ENCODE results near the gene RIPOR2. TPM values are rescaled to one million over a fixed set of nuclear protein-coding genes. Genes with fewer than 3 reads are reported as not detected.
A peak's percentile ranks its signal among the peaks of the same experiment; 100 is the strongest.

RIPOR2 gene
- total RNA-seq, 1 donor from 2014 or later = 9.9 TPM

DNA sequence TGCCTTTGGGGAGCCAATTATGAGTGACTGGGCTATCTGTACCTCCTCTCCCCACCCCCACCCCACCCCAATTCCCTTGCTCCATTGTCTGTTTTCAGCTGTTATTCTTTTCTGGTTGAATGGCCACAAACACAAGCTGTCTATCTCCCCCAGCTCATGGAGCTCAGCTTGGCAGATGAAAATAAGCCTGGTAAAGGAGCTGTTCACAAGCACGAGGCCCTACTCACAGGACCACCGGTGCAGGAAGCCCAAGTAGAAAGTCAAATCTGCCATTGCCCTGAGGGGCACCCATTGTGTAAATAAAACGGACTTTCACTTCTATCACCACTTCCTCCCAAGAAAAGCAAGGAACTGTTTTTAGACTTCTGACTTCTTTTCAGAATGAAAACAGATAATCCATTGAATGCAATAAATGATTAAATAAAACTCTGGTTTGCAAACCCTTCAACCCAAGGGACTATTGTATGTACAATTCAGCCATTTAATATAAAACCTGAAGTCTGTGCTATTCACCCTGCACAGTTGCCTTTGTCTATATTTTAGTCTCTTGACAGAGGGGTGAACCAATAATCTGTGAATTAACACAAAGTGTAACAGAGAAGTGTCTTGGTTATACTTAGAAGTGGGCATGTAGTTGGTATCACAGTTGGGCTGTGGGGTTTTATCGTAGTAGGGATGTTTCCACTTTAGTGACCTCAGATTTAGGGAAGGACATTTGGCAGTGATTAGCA is 27.7 kb downstream of the RIPOR2 start:
- peak overlapping the region in 1 of 3 donors; percentile 98 for H3K9ac ChIP-seq (ENCODE audit: low read depth in 1 of 3, low read length in 3 of 3)
- no peaks in the 10 kb centered on the region for H3K27me3 ChIP-seq (ENCODE audit: control insufficient read depth in 3 of 3, insufficient read depth in 3 of 3, low read length in 3 of 3)
- H3K9me3 ChIP-seq (ENCODE audit: control insufficient read depth in 3 of 3, low read length in 3 of 3) = peaks cover 0 to 2% (median 0%) of the 10 kb centered on the region in 3 donors
- H3K4me1 ChIP-seq (ENCODE audit: control insufficient read depth in 3 of 3, insufficient read depth in 3 of 3, low read length in 3 of 3) = peaks cover 47 to 74% (median 60%) of the 10 kb centered on the region in 3 donors
- peak overlapping the region in 1 of 3 donors; percentile 22 for H3K4me3 ChIP-seq (ENCODE audit: low read length in 3 of 3)
- no peaks in the 10 kb centered on the region for H3K36me3 ChIP-seq (ENCODE audit: control insufficient read depth in 3 of 3, insufficient read depth in 3 of 3, low read length in 3 of 3)
- H3K27ac ChIP-seq (ENCODE audit: low read depth, low read length) = peak overlapping the region; percentile 87

DNA sequence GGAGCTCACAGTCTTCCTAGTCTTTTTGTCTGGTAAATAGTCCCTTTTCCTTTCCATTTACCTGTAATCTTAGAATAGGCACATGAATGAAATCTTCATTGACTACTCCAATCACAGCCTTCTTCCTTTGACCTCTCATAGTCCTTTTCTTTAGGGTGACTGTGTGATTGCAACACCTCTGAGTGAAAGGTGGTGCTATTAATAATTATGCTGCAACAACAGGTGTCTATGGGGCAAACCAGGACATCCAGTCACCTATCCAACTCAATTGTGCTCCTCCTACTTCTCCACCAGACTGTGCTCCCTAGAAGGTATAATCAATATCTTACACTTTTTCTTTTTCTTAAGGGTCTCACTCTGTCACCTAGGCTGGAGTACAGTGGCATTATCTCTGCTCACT is 29.4 kb downstream of the RIPOR2 start:
- Histone ChIP-seq H3K4me3 (ENCODE audit: low read length in 3 of 3) (peak overlapping the region in 2 of 3 donors; percentile 9 to 13), H3K27ac (ENCODE audit: low read depth, low read length) (peak overlapping the region; percentile 87), H3K9me3 (ENCODE audit: control insufficient read depth in 3 of 3, low read length in 3 of 3) (peaks cover 0 to 2% (median 0%) of the 10 kb centered on the region in 3 donors), H3K9ac (ENCODE audit: low read depth in 1 of 3, low read length in 3 of 3) (no peak overlapping the region), H3K27me3 (ENCODE audit: control insufficient read depth in 3 of 3, insufficient read depth in 3 of 3, low read length in 3 of 3) (no peaks in the 10 kb centered on the region), H3K36me3 (ENCODE audit: control insufficient read depth in 3 of 3, insufficient read depth in 3 of 3, low read length in 3 of 3) (no peaks in the 10 kb centered on the region), H3K4me1 (ENCODE audit: control insufficient read depth in 3 of 3, insufficient read depth in 3 of 3, low read length in 3 of 3) (peaks cover 46 to 78% (median 69%) of the 10 kb centered on the region in 3 donors)

DNA sequence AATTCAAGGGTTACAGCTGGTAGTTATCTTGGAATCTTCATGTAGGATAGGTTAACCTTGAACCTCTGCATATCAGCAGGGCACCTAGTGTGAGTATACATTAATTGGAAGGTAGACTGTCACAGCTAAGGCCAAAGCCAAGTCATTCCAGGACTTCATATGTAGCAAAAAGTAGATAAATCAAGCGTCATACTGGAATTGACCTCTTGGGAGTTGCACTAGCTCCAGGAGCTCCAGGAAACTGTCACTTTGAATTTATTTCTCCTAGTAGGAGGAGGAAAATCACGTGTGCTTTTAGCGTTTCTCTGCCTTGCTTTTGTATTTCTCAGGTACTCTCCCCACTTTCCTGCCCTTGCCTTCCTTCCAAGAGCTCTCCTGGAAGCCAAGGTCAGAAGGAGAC is 30.3 kb downstream of the RIPOR2 start:
- no peaks in the 10 kb centered on the region for H3K27me3 ChIP-seq (ENCODE audit: control insufficient read depth in 3 of 3, insufficient read depth in 3 of 3, low read length in 3 of 3)
- H3K27ac ChIP-seq (ENCODE audit: low read depth, low read length) = peak overlapping the region; percentile 87
- H3K9ac ChIP-seq (ENCODE audit: low read depth in 1 of 3, low read length in 3 of 3) = peak overlapping the region in 1 of 3 donors; percentile 3
- no peaks in the 10 kb centered on the region for H3K36me3 ChIP-seq (ENCODE audit: control insufficient read depth in 3 of 3, insufficient read depth in 3 of 3, low read length in 3 of 3)
- peaks cover 0 to 2% (median 0%) of the 10 kb centered on the region in 3 donors for H3K9me3 ChIP-seq (ENCODE audit: control insufficient read depth in 3 of 3, low read length in 3 of 3)
- H3K4me3 ChIP-seq (ENCODE audit: low read length in 3 of 3) = peak overlapping the region in 1 of 3 donors; percentile 13
- peaks cover 48 to 78% (median 74%) of the 10 kb centered on the region in 3 donors for H3K4me1 ChIP-seq (ENCODE audit: control insufficient read depth in 3 of 3, insufficient read depth in 3 of 3, low read length in 3 of 3)

DNA sequence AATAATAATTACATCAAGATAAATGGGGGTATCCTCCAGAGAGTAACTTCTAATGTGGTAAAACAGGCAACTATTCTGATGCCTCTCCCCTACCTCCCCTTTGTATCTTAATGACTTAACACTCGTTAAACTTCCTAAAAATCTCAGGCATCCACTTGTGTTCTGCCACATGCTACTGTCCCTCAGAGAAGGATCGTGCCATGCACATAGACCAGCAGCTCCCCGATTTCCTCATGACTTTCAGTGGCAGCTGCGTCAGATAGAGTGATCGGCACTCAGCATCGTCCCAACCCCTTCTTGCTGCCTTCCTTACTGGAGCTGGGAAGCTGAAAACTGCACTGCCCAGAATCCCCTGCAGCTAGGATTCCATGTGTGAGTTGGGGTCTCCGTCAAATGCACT is 32.1 kb downstream of the RIPOR2 start:
- H3K4me1 ChIP-seq (ENCODE audit: control insufficient read depth in 3 of 3, insufficient read depth in 3 of 3, low read length in 3 of 3) = peaks cover 33 to 68% (median 64%) of the 10 kb centered on the region in 3 donors
- no peak overlapping the region for H3K27ac ChIP-seq (ENCODE audit: low read depth, low read length)
- H3K9ac ChIP-seq (ENCODE audit: low read depth in 1 of 3, low read length in 3 of 3) = no peak overlapping the region
- no peaks in the 10 kb centered on the region for H3K27me3 ChIP-seq (ENCODE audit: control insufficient read depth in 3 of 3, insufficient read depth in 3 of 3, low read length in 3 of 3)
- no peak overlapping the region for H3K4me3 ChIP-seq (ENCODE audit: low read length in 3 of 3)
- no peaks in the 10 kb centered on the region for H3K36me3 ChIP-seq (ENCODE audit: control insufficient read depth in 3 of 3, insufficient read depth in 3 of 3, low read length in 3 of 3)
- peaks cover 0 to 2% (median 0%) of the 10 kb centered on the region in 3 donors for H3K9me3 ChIP-seq (ENCODE audit: control insufficient read depth in 3 of 3, low read length in 3 of 3)

DNA sequence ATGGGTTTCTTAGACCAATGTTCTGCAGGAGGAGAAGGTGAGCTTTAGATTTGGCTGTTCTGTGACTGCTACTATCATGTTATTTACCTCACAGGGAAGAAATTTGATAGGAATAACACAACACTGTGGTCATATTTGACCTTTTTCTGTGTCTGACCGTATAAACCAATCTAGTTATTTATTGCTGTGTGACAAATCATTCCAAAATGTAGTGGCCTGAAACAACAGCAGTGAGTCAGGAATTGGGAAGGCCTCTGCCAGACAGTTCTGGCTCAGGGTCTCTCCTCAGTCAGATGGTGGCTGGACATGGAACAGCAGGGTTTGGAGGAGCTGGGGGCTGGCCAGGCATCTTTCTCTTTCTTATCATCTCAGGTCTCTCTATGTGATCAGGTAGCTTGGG is 33.0 kb downstream of the RIPOR2 start:
- peaks cover 0 to 2% (median 0%) of the 10 kb centered on the region in 3 donors for H3K9me3 ChIP-seq (ENCODE audit: control insufficient read depth in 3 of 3, low read length in 3 of 3)
- no peaks in the 10 kb centered on the region for H3K36me3 ChIP-seq (ENCODE audit: control insufficient read depth in 3 of 3, insufficient read depth in 3 of 3, low read length in 3 of 3)
- no peak overlapping the region for H3K4me3 ChIP-seq (ENCODE audit: low read length in 3 of 3)
- H3K9ac ChIP-seq (ENCODE audit: low read depth in 1 of 3, low read length in 3 of 3) = no peak overlapping the region
- H3K4me1 ChIP-seq (ENCODE audit: control insufficient read depth in 3 of 3, insufficient read depth in 3 of 3, low read length in 3 of 3) = peaks cover 29 to 59% (median 56%) of the 10 kb centered on the region in 3 donors
- peak overlapping the region; percentile 8 for H3K27ac ChIP-seq (ENCODE audit: low read depth, low read length)
- no peaks in the 10 kb centered on the region for H3K27me3 ChIP-seq (ENCODE audit: control insufficient read depth in 3 of 3, insufficient read depth in 3 of 3, low read length in 3 of 3)

DNA sequence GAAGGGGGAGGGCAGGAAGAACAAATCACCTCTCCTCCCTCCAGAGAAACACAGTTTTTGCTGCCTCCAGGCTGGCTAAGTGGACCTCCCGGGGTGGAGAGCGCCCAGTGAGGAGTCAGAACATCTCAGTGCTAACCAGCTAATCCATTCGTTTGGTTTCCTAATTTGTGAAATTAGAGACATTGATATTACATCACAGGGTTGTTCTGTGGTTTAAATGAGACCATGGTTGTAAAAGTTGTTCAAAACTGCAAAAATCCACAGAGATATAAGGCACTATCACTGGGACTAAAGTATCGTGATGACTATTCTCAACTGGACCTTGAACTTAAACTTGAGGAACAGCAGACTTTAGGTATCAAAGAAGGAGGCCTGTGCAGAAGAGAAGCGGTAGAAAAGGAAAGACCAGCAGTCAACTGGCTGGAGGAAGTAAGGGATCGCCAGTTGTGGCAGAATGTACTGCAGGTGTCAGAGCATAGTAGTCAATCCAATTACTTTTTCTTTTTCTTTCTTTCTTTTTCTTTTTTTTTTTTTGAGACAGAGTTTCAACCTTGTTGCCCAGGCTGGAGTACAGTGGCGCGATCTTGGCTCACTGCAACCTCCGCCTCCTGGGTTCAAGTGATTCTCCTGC is 33.9 kb downstream of the RIPOR2 start:
- no peak overlapping the region for H3K4me3 ChIP-seq (ENCODE audit: low read length in 3 of 3)
- peaks cover 31 to 63% (median 53%) of the 10 kb centered on the region in 3 donors for H3K4me1 ChIP-seq (ENCODE audit: control insufficient read depth in 3 of 3, insufficient read depth in 3 of 3, low read length in 3 of 3)
- no peaks in the 10 kb centered on the region for H3K36me3 ChIP-seq (ENCODE audit: control insufficient read depth in 3 of 3, insufficient read depth in 3 of 3, low read length in 3 of 3)
- no peak overlapping the region for H3K9ac ChIP-seq (ENCODE audit: low read depth in 1 of 3, low read length in 3 of 3)
- H3K27ac ChIP-seq (ENCODE audit: low read depth, low read length) = peak overlapping the region; percentile 37
- H3K27me3 ChIP-seq (ENCODE audit: control insufficient read depth in 3 of 3, insufficient read depth in 3 of 3, low read length in 3 of 3) = no peaks in the 10 kb centered on the region
- peaks cover 0 to 2% (median 0%) of the 10 kb centered on the region in 3 donors for H3K9me3 ChIP-seq (ENCODE audit: control insufficient read depth in 3 of 3, low read length in 3 of 3)

DNA sequence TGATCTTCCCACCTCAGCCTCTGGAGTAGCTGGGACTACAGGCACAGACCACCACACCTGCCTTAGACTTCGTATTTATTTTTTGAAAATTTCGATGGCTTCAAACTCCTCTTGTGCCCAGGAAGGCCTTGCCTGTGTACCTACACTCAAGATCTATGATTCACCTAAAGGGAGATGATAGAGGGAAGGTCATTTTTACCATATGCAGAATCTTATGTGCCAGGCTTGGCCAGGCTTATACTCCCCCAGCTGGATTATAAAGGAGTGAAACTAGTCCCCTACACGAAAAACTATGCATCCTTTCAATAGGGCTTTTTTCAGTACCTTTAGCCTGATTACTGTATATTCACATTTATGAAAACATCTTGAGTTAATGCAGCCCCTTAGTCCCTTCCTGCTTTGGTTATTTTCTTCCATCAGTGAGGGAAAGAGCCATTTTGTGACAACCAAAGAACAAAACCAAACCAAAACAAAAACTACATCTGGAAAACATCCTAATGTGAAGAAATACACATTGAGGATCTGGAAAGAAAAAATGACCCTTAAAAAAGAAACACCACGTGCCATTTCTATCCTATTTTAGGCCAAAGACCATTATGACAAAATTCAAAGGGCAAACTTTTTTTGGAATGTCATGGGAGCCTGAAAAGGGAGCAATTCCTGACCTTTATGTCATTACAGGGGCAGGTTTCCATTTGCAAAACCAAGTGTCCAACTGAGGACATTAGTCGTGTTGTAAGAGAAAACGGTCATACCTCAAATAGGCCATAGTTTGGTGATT is 34.7 kb downstream of the RIPOR2 start:
- peak overlapping the region in 1 of 3 donors; percentile 8 for H3K9ac ChIP-seq (ENCODE audit: low read depth in 1 of 3, low read length in 3 of 3)
- H3K9me3 ChIP-seq (ENCODE audit: control insufficient read depth in 3 of 3, low read length in 3 of 3) = peaks cover 0 to 2% (median 0%) of the 10 kb centered on the region in 3 donors
- peak overlapping the region; percentile 37 for H3K27ac ChIP-seq (ENCODE audit: low read depth, low read length)
- no peak overlapping the region for H3K4me3 ChIP-seq (ENCODE audit: low read length in 3 of 3)
- H3K4me1 ChIP-seq (ENCODE audit: control insufficient read depth in 3 of 3, insufficient read depth in 3 of 3, low read length in 3 of 3) = peaks cover 26 to 58% (median 46%) of the 10 kb centered on the region in 3 donors
- no peaks in the 10 kb centered on the region for H3K36me3 ChIP-seq (ENCODE audit: control insufficient read depth in 3 of 3, insufficient read depth in 3 of 3, low read length in 3 of 3)
- H3K27me3 ChIP-seq (ENCODE audit: control insufficient read depth in 3 of 3, insufficient read depth in 3 of 3, low read length in 3 of 3) = no peaks in the 10 kb centered on the region

DNA sequence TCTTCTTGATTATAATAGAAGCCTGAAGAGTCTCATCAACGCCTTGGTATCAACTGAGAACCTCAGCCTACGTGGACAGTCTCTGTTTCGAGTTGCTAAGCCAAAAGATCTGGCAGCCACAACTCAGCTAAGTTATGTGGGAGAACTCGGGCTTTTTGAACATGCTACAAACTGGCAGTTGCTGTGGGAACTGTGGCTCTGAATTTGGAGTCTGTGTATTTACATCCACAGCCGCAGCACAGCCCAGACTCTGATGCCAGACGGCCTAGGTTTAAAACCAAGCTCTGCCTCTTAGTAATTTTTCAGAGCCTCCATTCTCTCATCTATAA is 35.8 kb downstream of the RIPOR2 start:
- Histone ChIP-seq H3K36me3 (ENCODE audit: control insufficient read depth in 3 of 3, insufficient read depth in 3 of 3, low read length in 3 of 3) (no peaks in the 10 kb centered on the region), H3K9me3 (ENCODE audit: control insufficient read depth in 3 of 3, low read length in 3 of 3) (peaks cover 0 to 2% (median 0%) of the 10 kb centered on the region in 3 donors), H3K27ac (ENCODE audit: low read depth, low read length) (no peak overlapping the region), H3K4me3 (ENCODE audit: low read length in 3 of 3) (no peak overlapping the region), H3K9ac (ENCODE audit: low read depth in 1 of 3, low read length in 3 of 3) (no peak overlapping the region), H3K4me1 (ENCODE audit: control insufficient read depth in 3 of 3, insufficient read depth in 3 of 3, low read length in 3 of 3) (peaks cover 18 to 47% (median 35%) of the 10 kb centered on the region in 3 donors), H3K27me3 (ENCODE audit: control insufficient read depth in 3 of 3, insufficient read depth in 3 of 3, low read length in 3 of 3) (no peaks in the 10 kb centered on the region)

DNA sequence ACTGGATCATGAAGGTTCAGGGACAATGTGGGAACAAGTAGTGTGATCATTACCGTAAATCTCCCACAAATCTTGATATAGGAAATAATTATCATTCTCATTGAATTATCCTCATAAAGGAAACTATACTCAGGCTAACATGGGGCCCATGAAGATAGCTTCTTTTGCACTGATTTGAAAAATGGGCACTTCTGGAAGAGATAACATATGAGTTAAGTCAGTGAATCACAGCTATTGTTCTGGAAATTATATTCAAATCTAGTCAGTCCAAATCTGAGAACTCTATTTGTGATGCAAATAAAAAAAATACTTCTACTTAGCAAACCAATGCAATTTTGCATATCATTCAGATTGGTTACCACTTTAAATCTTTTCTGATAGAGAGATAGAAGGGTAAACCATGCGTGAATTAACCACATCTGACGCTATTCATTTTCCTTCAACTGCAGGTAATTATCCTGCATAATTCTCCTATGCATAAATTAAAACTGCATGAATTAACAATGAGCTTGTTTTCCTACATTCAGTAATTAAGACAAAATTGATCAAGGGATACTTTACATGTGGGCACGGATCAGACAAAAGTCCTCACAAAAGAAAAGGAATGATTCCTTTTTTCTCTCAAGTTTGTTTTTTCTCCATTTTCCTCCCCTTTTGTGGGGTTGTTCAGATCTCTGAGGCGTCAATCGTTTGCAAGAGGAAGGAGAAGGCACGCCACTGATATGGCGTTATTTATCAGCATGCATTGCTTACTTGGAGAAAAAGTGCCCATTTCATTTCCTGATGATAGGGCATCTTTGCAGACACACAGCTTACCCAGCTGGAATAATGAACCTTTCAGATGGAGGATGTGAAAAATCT is 36.4 kb downstream of the RIPOR2 start:
- H3K4me3 ChIP-seq (ENCODE audit: low read length in 3 of 3) = no peak overlapping the region

More for the DNA sequence above, 36.4 kb downstream of the RIPOR2 start:
- peaks cover 0 to 2% (median 0%) of the 10 kb centered on the region in 3 donors for H3K9me3 ChIP-seq (ENCODE audit: control insufficient read depth in 3 of 3, low read length in 3 of 3)
- no peaks in the 10 kb centered on the region for H3K27me3 ChIP-seq (ENCODE audit: control insufficient read depth in 3 of 3, insufficient read depth in 3 of 3, low read length in 3 of 3)
- peaks cover 14 to 41% (median 30%) of the 10 kb centered on the region in 3 donors for H3K4me1 ChIP-seq (ENCODE audit: control insufficient read depth in 3 of 3, insufficient read depth in 3 of 3, low read length in 3 of 3)
- no peak overlapping the region for H3K9ac ChIP-seq (ENCODE audit: low read depth in 1 of 3, low read length in 3 of 3)
- H3K27ac ChIP-seq (ENCODE audit: low read depth, low read length) = no peak overlapping the region
- no peaks in the 10 kb centered on the region for H3K36me3 ChIP-seq (ENCODE audit: control insufficient read depth in 3 of 3, insufficient read depth in 3 of 3, low read length in 3 of 3)
